Small intestine (tissue), 7 donors: Measurements from ENCODE around the gene TSLP. TPM values are rescaled to one million over a fixed set of nuclear protein-coding genes. Genes with fewer than 3 reads are reported as not detected.

Experiments
- DNase-seq, 2 donors: peaks; one replicate each; pipeline versions ENCODE4 v3.0.0 to v3.0.0-alpha.2; 2013
- FAIRE-seq: peaks from 2 replicates; lab custom pipeline; 2012; peaks lifted over from hg19 to GRCh38; lab: Jason Lieb, UNC
- H3K27ac ChIP-seq, 3 donors: one replicate each; pipeline ENCODE4 v1.5.1; 2013; ENCODE audit warnings: low read length in 2 of 3, mild to moderate bottlenecking in 2 of 3, control low read depth in 1 of 3, inconsistent platforms in 1 of 3, low read depth in 1 of 3, moderate library complexity in 1 of 3
- H3K27me3 ChIP-seq, 3 donors: one replicate each; pipeline ENCODE4 v1.6.1; 2013; ENCODE audit warnings: low read length in 3 of 3, inconsistent platforms in 1 of 3; ENCODE audit not compliant: control insufficient read depth in 3 of 3, insufficient read depth in 3 of 3
- H3K36me3 ChIP-seq, 3 donors: one replicate each; pipeline ENCODE4 v1.6.1; 2013; ENCODE audit warnings: low read length in 3 of 3, inconsistent platforms in 1 of 3, low read depth in 1 of 3, mild to moderate bottlenecking in 1 of 3, moderate library complexity in 1 of 3; ENCODE audit not compliant: control insufficient read depth in 3 of 3, insufficient read depth in 2 of 3
- H3K4me1 ChIP-seq, 3 donors: one replicate each; pipeline ENCODE4 v1.6.1; 2013; ENCODE audit warnings: low read length in 2 of 3, inconsistent platforms in 1 of 3, low read depth in 1 of 3, mild to moderate bottlenecking in 1 of 3, moderate library complexity in 1 of 3; ENCODE audit not compliant: control insufficient read depth in 3 of 3, insufficient read depth in 2 of 3
- H3K4me3 ChIP-seq, 3 donors: one replicate each; pipeline ENCODE4 v1.5.1; 2013; ENCODE audit warnings: low read length in 3 of 3, control low read depth in 1 of 3, inconsistent platforms in 1 of 3, low read depth in 1 of 3, mild to moderate bottlenecking in 1 of 3, moderate library complexity in 1 of 3
- H3K9me3 ChIP-seq, 2 donors: one replicate each; pipeline ENCODE4 v1.6.1; 2013; ENCODE audit warnings: low read depth in 1 of 2, low read length in 1 of 2; ENCODE audit not compliant: control insufficient read depth in 2 of 2, insufficient read depth in 1 of 2
- WGBS, 3 donors: extraction: QIAGEN DNeasy Blood & Tissue Kit; methylation state at CpG; one replicate each; pipeline ENCODE4 v1.1.7; 2013; 5-methylcytosine and 5-hydroxymethylcytosine counted together
- polyA plus RNA-seq, 4 donors: library from polyadenylated mRNA; stranded (reverse) in 3 of 4; unstranded in 1 of 4; fragments of 200-250 nt in 3 of 4; fragments of 120-200 nt in 1 of 4; gene quantifications; one replicate each; pipeline versions ENCODE4 v1.2.1 to v1.2.3, GENCODE V29; 2013
- donor health status: healthy with polysubstance abuse.
- donor health status: control.
- donor health status: control.
- donor health status: Bipolar disorder and iron deficiency.
- donor health status: healthy.

The TSLP gene
- polyA plus RNA-seq, 4 donors, result 0.13 to 0.81 (median 0.30) TPM; not detected in 1

DNA sequence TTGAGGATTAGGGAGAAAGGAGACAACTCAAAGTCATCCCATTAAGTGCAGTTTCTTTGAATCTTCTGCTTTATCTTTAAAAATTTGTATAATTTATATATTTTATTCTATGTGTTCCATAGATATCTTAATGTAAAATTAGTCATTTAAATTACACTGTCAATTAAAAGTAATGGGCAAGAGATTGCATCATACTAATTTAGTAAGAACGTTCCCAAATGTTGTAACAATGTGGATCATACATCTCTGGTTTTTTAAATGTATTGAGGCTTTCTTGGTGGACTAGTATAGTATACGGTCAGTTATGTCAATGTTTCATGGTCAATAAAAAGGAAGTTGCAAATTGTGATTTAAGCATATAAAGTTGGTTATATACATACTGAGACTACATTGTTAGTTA is 6.2 kb downstream of the TSLP start:
- Histone ChIP-seq H3K4me1 (no peaks in the 10 kb centered on the region), H3K9me3 (no peaks in the 10 kb centered on the region), H3K27me3 (peaks cover 0 to 21% (median 3%) of the 10 kb centered on the region in 3 donors), H3K4me3 (no peak overlapping the region), H3K36me3 (no peaks in the 10 kb centered on the region), H3K27ac (no peak overlapping the region)
- WGBS, 3 donors, result 77 to 87% (median 80%) methylated on average over 2 of the region's 2 CpGs
- FAIRE-seq (no peak), DNase-seq (no peak)

DNA sequence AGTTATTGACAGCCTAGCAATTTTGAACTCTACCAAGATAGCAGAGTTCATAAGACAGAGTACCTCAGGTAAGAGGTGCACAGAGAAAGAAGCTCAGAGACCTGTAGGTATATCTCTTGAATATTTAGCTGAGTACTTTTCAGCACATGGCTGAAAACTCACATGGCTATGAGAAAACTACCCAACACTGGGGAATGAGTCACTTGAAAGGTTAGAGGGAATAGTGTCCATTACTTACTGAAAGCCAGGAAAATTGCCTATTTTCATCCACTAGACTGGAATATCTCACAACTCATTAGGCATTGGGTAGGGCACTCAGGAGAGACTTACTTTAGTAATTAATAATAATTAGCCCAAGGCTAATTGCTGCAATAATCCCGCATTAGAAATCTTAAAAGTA is 8.3 kb downstream of the TSLP start:
- Histone ChIP-seq H3K4me3 (no peak overlapping the region), H3K36me3 (no peaks in the 10 kb centered on the region), H3K9me3 (no peaks in the 10 kb centered on the region), H3K27ac (no peak overlapping the region), H3K4me1 (no peaks in the 10 kb centered on the region), H3K27me3 (peaks cover 0 to 9% (median 0%) of the 10 kb centered on the region in 3 donors)
- WGBS, 3 donors, result 32 to 94% (median 58%) methylated on average over 1 of the region's 1 CpG
- DNase-seq (no peak), FAIRE-seq (no peak)

DNA sequence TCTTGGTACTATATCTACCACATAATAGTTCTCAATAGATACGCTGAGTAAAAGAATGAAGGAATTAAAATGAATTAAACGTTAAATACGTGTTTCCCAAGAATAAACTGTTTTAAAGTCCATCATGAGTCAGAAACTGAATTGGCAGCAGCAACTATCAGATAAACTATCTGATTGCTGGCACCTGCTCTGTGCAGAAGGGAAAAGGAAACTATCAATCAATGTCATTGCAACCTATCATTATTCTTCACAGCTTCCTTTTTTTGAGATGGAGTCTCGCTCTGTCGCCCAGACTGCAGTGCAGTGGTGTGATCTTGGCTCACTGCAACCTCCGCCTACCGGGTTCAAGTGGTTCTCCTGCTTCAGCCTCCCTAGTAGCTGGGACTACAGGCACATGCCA is 11.8 kb downstream of the TSLP start:
- FAIRE-seq (no peak), DNase-seq (no peak)
- no peaks in the 10 kb centered on the region for H3K4me1 ChIP-seq
- no peaks in the 10 kb centered on the region for H3K36me3 ChIP-seq
- no peak overlapping the region for H3K27ac ChIP-seq
- no peak overlapping the region for H3K4me3 ChIP-seq
- H3K27me3 ChIP-seq, result peaks cover 0 to 3% (median 0%) of the 10 kb centered on the region in 3 donors
- no peaks in the 10 kb centered on the region for H3K9me3 ChIP-seq
- 18 to 45% (median 28%) methylated on average over 7 of the region's 7 CpGs for WGBS, 3 donors

DNA sequence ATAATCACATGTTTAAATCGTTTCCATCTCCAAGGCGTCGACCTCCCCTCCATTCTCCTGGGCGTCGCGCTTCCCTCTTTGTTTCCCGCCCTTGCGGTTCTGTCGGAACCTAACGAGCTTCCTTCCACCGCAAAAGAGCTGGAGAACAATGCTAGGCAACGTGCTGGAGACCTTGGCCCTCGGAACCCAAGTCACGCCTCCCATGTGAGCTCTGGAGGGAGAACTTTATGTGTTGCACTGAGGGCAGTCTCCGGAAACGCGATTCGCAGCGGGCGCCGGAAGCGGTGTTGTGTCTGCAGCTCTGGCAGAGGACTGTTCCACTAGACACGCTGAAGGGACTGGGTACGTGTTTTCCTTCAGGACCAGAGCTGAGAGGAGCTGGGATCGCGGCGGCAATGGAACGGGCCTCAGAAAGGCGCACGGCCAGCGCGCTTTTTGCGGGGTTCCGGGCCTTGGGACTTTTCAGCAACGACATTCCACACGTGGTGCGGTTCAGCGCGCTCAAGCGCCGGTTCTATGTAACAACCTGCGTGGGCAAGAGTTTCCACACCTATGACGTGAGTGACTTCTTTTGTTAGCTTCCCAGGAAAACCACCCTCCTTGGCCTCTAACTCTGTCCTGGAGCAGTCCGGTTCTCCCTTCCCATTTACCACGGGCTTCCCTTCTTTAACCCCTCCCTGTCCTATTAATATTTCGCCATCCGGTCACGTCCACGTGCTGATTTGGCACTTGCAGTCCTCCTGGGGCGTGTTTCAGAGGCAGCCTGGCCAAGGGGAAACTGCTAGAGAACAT is 20.7 kb downstream of the TSLP start, which contains the start of gene WDR36:
WDR36 (plus strand) TSS at position 287 of the 792 bp plus-strand sequence; CDS start at position 396, 109 bp downstream.
- Histone ChIP-seq H3K4me1 (peaks cover 3 to 17% (median 4%) of the 10 kb centered on the region in 3 donors), H3K9me3 (no peaks in the 10 kb centered on the region), H3K27me3 (no peaks in the 10 kb centered on the region), H3K27ac (peak within 1 kb of the TSS; percentile 66 to 85 (median 71)), H3K4me3 (peak within 1 kb of the TSS; percentile 78 to 92 (median 91)), H3K36me3 (peaks cover 0 to 4% (median 0%) of the 10 kb centered on the region in 3 donors)
- DNase-seq, result peak; percentile 94 to 95
- FAIRE-seq, result no peak
- WGBS, 3 donors, result 1 to 2% (median 1%) methylated on average over 50 of the region's 50 CpGs

DNA sequence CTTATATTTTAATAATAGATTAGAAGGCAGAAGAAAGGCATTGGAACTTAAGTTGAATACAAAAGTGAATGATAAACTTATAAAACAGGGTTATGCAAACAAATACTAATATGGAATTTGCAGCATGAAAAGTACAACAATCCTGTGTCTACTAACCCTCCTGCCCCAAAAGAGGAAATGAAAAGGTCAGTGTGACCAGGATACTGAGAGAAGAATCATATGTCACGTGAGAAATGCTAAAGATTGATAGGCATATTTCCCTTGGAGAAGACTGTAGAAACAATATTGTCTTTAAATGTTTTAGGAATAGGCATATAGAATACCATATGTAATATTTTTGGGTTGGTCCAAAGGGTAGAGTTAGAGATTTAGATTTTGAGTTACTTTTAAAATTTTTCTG is 24.5 kb downstream of the TSLP start:
- Histone ChIP-seq H3K9me3 (no peaks in the 10 kb centered on the region), H3K27me3 (no peaks in the 10 kb centered on the region)
- no peak for FAIRE-seq

DNA sequence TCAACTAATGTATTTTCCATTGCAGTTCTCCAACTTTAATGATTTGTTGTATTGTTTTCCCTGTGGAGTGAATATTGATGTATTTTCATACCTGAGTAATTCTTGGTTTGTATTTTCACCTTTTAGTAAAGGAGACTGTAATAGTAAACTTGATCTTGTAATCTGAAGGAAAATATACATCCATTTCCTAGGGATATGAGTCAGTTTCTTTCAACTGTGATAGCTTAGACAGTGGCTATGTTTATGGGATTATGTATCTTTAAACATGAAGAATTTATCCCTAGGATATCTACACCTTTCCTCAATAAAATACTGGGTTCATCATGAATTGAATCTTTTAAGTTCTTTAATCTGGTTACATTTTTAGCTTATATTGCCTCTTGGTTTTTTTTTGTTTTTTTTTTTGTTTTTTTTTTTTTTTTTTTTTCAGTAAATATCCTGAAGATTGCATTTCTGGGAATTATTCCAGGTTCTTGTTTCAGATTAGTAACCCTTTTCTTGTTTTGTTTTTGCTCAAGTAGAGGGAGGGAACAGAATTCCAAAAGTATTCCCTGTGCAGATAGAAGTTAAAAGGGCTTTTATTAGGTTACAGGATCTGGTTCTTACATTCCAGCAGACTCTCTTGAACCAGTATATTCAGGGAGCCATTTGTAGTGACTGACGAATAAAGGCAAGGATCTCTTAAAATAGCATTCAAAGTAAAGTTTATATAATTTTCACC is 27.7 kb downstream of the TSLP start:
- peaks cover 6% of the 10 kb centered on the region in 3 donors for H3K36me3 ChIP-seq
- no peak for FAIRE-seq
- H3K27ac ChIP-seq, result no peak overlapping the region
- H3K4me1 ChIP-seq, result peaks cover 0 to 4% (median 0%) of the 10 kb centered on the region in 3 donors
- 70 to 82% (median 71%) methylated on average over 1 of the region's 1 CpG for WGBS, 3 donors
- H3K27me3 ChIP-seq, result no peaks in the 10 kb centered on the region
- H3K9me3 ChIP-seq, result no peaks in the 10 kb centered on the region
- no peak for DNase-seq
- H3K4me3 ChIP-seq, result no peak overlapping the region

More for the DNA sequence above, 24.5 kb downstream of the TSLP start:
- H3K4me1 ChIP-seq, result peaks cover 3 to 17% (median 4%) of the 10 kb centered on the region in 3 donors
- DNase-seq, result no peak
- no peak overlapping the region for H3K4me3 ChIP-seq
- 78 to 90% (median 82%) methylated on average over 1 of the region's 1 CpG for WGBS, 3 donors
- H3K27ac ChIP-seq, result no peak overlapping the region
- H3K36me3 ChIP-seq, result peaks cover 5 to 6% (median 6%) of the 10 kb centered on the region in 3 donors

DNA sequence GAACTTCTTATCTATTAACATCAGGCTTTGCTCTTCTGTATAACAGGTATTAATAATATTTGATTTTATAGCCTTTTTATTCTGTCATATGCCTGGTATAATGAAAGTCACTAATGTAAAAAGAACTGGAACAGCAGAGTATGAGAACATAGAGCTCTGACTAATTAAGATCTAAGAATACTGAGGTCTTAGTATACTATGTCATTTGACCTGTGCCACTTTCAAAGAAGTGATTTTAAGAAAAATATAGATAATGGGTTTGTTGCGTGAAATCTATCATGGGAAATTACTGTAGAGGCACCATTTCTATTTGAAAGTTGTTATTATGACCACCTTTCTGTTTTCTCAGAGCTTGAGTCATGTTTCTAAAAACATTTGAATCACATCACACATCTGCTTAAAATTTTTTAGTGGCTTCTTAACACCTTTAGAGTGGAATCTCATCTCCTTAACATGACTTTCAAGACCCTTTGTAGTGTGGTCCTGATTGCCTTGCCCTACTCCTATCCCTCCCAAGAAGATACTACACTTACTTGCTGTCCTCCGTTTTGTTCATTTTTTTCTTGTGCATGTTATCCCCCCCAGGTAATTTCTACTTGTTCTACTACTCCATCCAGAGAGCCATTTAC is 34.9 kb downstream of the TSLP start:
- Histone ChIP-seq H3K27me3 (no peaks in the 10 kb centered on the region), H3K9me3 (no peaks in the 10 kb centered on the region), H3K4me1 (no peaks in the 10 kb centered on the region), H3K27ac (no peak overlapping the region), H3K36me3 (peaks cover 0 to 12% (median 5%) of the 10 kb centered on the region in 3 donors), H3K4me3 (no peak overlapping the region)
- no peak for FAIRE-seq
- DNase-seq, result no peak
- WGBS, 3 donors, result 94 to 97% (median 95%) methylated on average over 2 of the region's 2 CpGs

DNA sequence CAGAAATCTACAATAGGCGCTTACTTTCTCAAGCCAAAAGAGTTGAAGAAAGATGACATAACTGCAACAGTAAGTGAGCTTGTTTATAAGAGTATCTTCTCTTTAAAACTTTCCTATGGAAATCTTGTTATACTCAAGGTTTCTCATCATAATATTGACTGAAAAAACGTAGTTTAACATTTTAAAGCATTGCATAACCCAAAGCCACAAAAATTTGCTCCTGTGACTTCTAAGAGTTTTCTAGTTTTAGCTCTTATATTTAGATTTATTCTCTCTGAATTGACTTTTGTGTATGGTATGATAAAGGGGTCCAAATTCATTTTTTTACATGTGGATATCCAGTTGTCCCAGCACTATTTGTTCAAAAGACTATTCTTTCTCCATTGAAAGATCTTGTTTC is 35.9 kb downstream of the TSLP start:
- no peak for FAIRE-seq
- no peak overlapping the region for H3K4me3 ChIP-seq
- no peak for DNase-seq
- peaks cover 0 to 12% (median 5%) of the 10 kb centered on the region in 3 donors for H3K36me3 ChIP-seq
- no peaks in the 10 kb centered on the region for H3K9me3 ChIP-seq
- no peak overlapping the region for H3K27ac ChIP-seq
- no peaks in the 10 kb centered on the region for H3K4me1 ChIP-seq
- H3K27me3 ChIP-seq, result no peaks in the 10 kb centered on the region
- 88 to 90% (median 89%) methylated on average over 2 of the region's 2 CpGs for WGBS, 3 donors
